ENCODE data around the gene ITSN1. TPM values are rescaled to one million over a fixed set of nuclear protein-coding genes. Genes with fewer than 3 reads are reported as not detected.

The ITSN1 gene
- total RNA-seq, 1 experiment from 2014 or later, result 50.3 TPM

DNA sequence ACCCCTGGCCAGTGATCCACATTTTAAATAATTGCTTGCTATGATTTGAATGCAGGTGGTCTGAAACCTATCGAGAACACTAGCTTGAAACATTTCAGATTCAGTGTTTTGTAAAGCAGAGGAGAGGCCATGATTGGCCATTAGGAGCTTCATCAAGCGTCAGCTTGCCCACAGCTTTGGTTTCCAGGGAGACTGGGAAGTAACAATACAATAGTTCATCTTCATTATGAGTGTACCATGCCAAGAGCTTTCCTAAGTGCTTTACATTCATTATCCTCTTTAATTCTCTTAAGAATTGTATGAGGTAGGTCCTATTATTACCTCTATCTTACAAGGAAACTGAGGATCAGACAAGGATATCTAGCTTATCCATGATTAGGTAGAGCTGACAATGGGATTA, 301.0 kb downstream of the ITSN1 start:
- no TSS peak for BruUV-seq (replicated peaks)
- no peak overlapping the region for H3K4me3 ChIP-seq (ENCODE audit: low read depth in 2 of 2, low read length in 2 of 2)
- ATAC-seq (no peak), DNase-seq (ENCODE audit: low read depth, low spot score) (no peak)
- no peaks in the 10 kb centered on the region for H3K36me3 ChIP-seq (ENCODE audit: control insufficient read depth, insufficient read depth, low read length)
- intact Hi-C loops (cut with micrococcal nuclease; ENCODE audit: unreplicated experiment), result loop anchor here (10.0 kb wide), 1 partner anchor 132 kb away; the partner anchor contains the start of genes MRPS6 and SLC5A3
- H3K27ac ChIP-seq (ENCODE audit: low read length), result no peak overlapping the region; the same call in 1 of the 2 replicates
- ChIA-PET POLR2A (no interaction called here), CTCF (interaction anchor here (0.5 kb wide), 1 partner anchor 46 kb away, joined by 3 read pairs; no protein-coding TSS in a partner anchor)
- in situ Hi-C loops (cut with HindIII; ENCODE audit: low pct_unique_long_range_greater_than_20kb, low sequenced_read_pairs), result no loop called here
- H3K27me3 ChIP-seq (ENCODE audit: control insufficient read depth, insufficient read depth, low read length), result no peaks in the 10 kb centered on the region
- H3K9me3 ChIP-seq (ENCODE audit: control insufficient read depth, insufficient read depth, low read depth, low read length), result peaks cover 3% of the 10 kb centered on the region; the same call in 1 of the 2 replicates
- H3K4me1 ChIP-seq (ENCODE audit: control insufficient read depth, insufficient read depth, low read length), result peaks cover 11% of the 10 kb centered on the region
- no peak for TF ChIP-seq SIN3A (IDR thresholded peaks at IDR 0.05; ENCODE audit: borderline replicate concordance, insufficient read depth, low read depth, low read length)
- TF ChIP-seq, protein P1, sequence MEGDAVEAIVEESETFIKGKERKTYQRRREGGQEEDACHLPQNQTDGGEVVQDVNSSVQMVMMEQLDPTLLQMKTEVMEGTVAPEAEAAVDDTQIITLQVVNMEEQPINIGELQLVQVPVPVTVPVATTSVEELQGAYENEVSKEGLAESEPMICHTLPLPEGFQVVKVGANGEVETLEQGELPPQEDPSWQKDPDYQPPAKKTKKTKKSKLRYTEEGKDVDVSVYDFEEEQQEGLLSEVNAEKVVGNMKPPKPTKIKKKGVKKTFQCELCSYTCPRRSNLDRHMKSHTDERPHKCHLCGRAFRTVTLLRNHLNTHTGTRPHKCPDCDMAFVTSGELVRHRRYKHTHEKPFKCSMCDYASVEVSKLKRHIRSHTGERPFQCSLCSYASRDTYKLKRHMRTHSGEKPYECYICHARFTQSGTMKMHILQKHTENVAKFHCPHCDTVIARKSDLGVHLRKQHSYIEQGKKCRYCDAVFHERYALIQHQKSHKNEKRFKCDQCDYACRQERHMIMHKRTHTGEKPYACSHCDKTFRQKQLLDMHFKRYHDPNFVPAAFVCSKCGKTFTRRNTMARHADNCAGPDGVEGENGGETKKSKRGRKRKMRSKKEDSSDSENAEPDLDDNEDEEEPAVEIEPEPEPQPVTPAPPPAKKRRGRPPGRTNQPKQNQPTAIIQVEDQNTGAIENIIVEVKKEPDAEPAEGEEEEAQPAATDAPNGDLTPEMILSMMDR (IDR thresholded peaks at IDR 0.05), result no peak
- TF ChIP-seq TCF7L2 (IDR thresholded peaks at IDR 0.05; ENCODE audit: low read depth, low read length), result no peak
- TF ChIP-seq, protein P2, sequence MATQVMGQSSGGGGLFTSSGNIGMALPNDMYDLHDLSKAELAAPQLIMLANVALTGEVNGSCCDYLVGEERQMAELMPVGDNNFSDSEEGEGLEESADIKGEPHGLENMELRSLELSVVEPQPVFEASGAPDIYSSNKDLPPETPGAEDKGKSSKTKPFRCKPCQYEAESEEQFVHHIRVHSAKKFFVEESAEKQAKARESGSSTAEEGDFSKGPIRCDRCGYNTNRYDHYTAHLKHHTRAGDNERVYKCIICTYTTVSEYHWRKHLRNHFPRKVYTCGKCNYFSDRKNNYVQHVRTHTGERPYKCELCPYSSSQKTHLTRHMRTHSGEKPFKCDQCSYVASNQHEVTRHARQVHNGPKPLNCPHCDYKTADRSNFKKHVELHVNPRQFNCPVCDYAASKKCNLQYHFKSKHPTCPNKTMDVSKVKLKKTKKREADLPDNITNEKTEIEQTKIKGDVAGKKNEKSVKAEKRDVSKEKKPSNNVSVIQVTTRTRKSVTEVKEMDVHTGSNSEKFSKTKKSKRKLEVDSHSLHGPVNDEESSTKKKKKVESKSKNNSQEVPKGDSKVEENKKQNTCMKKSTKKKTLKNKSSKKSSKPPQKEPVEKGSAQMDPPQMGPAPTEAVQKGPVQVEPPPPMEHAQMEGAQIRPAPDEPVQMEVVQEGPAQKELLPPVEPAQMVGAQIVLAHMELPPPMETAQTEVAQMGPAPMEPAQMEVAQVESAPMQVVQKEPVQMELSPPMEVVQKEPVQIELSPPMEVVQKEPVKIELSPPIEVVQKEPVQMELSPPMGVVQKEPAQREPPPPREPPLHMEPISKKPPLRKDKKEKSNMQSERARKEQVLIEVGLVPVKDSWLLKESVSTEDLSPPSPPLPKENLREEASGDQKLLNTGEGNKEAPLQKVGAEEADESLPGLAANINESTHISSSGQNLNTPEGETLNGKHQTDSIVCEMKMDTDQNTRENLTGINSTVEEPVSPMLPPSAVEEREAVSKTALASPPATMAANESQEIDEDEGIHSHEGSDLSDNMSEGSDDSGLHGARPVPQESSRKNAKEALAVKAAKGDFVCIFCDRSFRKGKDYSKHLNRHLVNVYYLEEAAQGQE (IDR thresholded peaks at IDR 0.05; ENCODE audit: insufficient read depth in 1 of 2, low read depth in 2 of 2, low read length in 1 of 2), result no peak
- no peak for TF ChIP-seq POLR2AphosphoS5 (IDR thresholded peaks at IDR 0.05; ENCODE audit: low read depth, low read length)

DNA sequence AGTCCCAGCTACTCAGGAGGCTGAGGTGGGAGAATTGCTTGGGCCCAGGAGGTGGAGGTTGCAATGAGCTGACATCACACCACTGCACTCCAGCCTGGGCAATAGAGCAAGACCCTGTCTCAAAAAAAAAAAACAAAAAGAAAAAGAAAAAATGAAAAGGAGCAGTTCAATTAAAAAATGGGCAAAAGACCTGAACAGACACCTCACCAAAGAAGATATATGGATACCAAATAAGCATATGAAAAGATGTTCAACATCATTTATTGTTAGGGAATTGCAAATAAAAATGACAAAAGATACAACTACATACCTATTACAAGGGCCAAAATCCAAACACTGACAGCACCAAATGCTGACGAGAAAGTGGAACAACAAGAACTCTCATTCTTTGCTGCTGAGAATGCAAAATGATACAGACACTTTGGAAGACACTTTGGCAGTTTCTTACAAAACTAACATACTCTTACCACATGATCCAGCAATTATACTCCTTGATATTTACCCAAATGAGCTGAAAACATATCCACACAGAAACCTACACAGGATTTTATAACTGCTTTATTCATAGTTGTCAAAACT, 302.0 kb downstream of the ITSN1 start:
- Histone ChIP-seq H3K4me3 (ENCODE audit: low read depth in 2 of 2, low read length in 2 of 2) (no peak overlapping the region), H3K27ac (ENCODE audit: low read length) (peak overlapping the region; percentile 37; the same call in 1 of the 2 replicates), H3K4me1 (ENCODE audit: control insufficient read depth, insufficient read depth, low read length) (peaks cover 20% of the 10 kb centered on the region), H3K27me3 (ENCODE audit: control insufficient read depth, insufficient read depth, low read length) (no peaks in the 10 kb centered on the region), H3K36me3 (ENCODE audit: control insufficient read depth, insufficient read depth, low read length) (no peaks in the 10 kb centered on the region), H3K9me3 (ENCODE audit: control insufficient read depth, insufficient read depth, low read depth, low read length) (peaks cover 3% of the 10 kb centered on the region; the same call in 1 of the 2 replicates)
- CTCF ChIA-PET, result no interaction called here
- in situ Hi-C loops (cut with HindIII; ENCODE audit: low pct_unique_long_range_greater_than_20kb, low sequenced_read_pairs), result no loop called here
- POLR2A ChIA-PET, result no interaction called here
- DNase-seq (ENCODE audit: low read depth, low spot score) (no peak), ATAC-seq (no peak)
- BruUV-seq (replicated peaks), result no TSS peak
- intact Hi-C loops (cut with micrococcal nuclease; ENCODE audit: unreplicated experiment), result loop anchor here (10.0 kb wide), 1 partner anchor 131 kb away; the partner anchor contains the start of genes MRPS6 and SLC5A3
- TF ChIP-seq SIN3A (IDR thresholded peaks at IDR 0.05; ENCODE audit: borderline replicate concordance, insufficient read depth, low read depth, low read length), result no peak
- no peak for TF ChIP-seq TCF7L2 (IDR thresholded peaks at IDR 0.05; ENCODE audit: low read depth, low read length)
- TF ChIP-seq, protein P2 (IDR thresholded peaks at IDR 0.05; ENCODE audit: insufficient read depth in 1 of 2, low read depth in 2 of 2, low read length in 1 of 2), result no peak
- no peak for TF ChIP-seq POLR2AphosphoS5 (IDR thresholded peaks at IDR 0.05; ENCODE audit: low read depth, low read length)
- TF ChIP-seq, protein P1 (IDR thresholded peaks at IDR 0.05), result no peak
